Hematopoietic multipotent progenitor cell treated with erythropoietin and hydrocortisone succinate and interleukin-3 and kit ligand, for 4 days (in vitro differentiated cells): ENCODE results near the gene PRR22.

Experiments
- DNase-seq: peaks from one replicate; pipeline ENCODE4 v3.0.0-alpha.2; 2015

Gene PRR22

GRCh38 chr19:5814123-5814851 is 29.7 kb upstream of the PRR22 start:
- DNase-seq = no peak

DNA sequence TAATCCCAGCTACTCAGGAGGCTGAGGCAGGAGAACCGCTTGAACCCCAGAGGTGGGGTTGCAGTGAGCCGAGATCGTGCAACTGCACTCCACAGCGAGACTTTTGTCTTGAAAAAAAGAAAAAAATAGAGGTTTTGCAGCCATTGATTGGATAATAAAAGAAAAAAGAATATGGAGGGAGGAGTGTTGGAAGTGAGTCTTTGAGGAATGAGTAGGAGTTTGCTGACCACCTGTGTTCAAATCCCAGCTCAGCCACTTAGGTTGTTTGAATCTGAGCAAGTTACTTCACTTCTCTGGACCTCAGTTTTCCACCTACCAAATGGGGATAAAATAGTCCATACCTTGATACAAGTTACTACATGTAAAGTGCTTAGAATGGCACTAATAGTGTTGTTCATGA is 26.6 kb upstream of the PRR22 start:
- DNase-seq = no peak

GRCh38 chr19:5809469-5809868 is 24.9 kb upstream of the PRR22 start:
- no peak for DNase-seq

- peak; percentile 48 for DNase-seq
Observed at GRCh38 chr19:5809053-5809452, 24.5 kb upstream of the PRR22 start.

DNA sequence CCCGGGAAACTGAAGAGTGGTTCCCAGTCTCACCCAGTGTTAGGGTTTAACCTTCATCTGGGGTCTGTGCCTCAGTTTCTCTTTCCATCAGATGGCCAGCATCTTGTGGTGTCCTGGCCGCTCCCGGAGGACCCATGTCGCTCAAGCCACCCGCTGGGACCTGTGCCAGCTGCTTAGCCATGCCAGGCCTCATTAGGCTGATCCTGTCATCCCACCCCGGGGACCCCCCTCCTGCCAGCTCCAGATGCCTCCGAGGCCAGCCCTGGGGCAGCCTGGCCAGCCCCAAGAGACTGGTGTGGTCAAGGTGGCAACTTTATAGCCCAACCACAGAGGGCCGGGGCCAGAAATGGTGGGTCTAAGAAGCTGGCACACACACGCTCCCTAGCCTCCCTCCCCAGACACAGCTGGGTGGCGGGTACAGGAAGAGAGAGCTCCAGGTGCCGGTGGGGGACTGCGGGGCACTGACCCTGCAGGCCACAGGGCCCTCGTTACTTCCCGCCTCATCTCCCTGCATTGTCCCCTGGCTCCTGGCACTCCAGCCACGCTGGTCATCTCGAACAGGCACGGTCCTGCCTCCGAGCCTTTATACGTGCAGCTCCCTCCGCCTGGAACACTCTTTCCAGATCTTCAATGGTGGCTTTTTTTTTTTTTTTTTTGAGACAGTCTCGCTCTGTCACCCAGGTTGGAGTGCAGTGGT is 23.7 kb upstream of the PRR22 start:
- DNase-seq = no peak

DNA sequence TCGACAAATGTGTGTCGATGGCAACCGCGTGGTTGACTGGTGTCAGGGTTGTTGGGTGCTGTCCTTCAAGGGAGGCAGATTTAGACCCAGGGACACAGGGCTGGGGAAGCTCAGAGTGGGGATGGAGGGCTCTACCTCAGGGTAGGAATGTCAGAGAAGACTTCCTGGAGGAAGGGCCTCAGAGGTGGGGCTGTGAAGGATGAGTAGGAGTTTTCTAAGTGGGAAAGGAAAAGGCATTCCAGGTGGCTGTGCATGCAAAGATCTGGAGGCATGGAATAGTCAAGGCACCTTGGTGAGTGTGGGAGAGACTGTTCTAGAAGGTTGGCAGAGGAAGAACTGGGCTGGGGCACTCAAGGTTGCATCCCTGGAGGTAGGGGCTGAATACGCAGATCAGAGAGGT is 22.4 kb upstream of the PRR22 start:
- DNase-seq = no peak

DNA sequence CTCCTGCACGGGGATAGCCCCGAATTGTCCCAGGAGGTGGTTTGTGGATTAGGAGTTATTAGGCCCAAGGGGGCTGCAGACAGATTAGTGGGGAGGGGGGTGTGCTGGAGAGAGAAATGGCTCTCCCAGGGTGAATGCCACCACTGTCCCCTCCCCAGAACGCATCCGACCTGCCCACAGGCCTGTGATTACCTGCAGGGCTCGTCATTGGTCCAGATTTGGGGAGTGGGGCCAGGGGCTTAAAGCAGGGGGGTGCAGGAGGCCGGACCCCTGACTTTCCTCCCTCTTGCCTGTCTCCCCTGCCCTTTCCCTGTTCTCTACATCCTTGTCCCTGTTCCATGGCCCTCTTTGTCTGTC is 21.6 kb upstream of the PRR22 start:
- no peak for DNase-seq

DNA sequence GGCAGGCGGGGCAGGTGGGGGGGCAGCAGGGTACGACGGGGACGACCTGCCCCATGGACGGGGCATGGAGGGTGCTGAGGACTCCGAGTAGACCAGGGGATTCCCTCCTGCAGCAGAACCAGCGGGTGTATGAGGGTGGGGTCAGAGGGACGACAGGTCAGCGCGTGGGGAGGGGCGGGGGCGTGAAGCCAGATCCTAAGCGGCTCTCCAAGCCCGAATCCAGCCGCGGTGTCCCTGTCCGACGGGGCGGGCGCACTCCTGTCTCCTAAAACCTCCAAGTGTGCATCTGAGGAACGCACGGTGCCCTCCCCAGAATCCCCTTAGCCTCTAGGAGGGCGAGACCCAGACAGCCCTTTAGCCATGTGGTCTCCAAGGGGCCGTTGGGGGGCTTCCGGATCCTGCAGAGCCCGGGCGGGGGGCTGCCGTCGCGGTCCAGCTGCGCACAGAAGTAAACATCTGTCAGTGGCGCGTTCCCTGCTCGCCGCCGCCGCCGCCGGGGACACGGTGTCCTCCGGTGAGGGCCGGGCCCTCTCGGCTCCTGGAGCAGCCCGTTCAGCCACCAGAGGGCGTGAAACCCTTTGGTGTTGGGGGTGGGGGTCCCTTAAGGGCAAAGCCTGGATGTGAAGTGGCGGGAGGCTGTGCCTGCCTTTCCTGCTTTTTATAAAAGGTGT is 21.1 kb upstream of the PRR22 start:
- peak; percentile 84 for DNase-seq

- DNase-seq = peak; percentile 37
Observed at GRCh38 chr19:5804516-5805461, 20.2 kb upstream of the PRR22 start, which contains the start of gene NRTN. NRTN (plus strand) TSS chr19:5805067; CDS start chr19:5824166, 19,099 bp downstream.

- peak; percentile 96 for DNase-seq
Observed at GRCh38 chr19:5803752-5804515, 19.4 kb upstream of the PRR22 start.

DNA sequence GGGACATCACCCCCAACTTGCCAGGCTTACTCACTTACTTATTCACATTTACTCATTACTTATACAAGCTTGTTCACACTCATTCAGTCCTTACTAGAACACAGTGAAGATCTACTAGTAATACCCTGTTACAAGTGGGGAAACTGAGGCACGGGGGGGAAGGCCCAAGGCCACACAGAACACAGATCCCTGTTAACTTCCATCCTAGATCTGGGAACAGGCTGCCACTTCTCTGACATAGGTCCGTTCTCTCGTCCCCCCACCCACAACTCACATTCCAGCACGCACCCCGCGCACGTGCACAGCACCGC is 18.9 kb upstream of the PRR22 start:
- no peak for DNase-seq

DNA sequence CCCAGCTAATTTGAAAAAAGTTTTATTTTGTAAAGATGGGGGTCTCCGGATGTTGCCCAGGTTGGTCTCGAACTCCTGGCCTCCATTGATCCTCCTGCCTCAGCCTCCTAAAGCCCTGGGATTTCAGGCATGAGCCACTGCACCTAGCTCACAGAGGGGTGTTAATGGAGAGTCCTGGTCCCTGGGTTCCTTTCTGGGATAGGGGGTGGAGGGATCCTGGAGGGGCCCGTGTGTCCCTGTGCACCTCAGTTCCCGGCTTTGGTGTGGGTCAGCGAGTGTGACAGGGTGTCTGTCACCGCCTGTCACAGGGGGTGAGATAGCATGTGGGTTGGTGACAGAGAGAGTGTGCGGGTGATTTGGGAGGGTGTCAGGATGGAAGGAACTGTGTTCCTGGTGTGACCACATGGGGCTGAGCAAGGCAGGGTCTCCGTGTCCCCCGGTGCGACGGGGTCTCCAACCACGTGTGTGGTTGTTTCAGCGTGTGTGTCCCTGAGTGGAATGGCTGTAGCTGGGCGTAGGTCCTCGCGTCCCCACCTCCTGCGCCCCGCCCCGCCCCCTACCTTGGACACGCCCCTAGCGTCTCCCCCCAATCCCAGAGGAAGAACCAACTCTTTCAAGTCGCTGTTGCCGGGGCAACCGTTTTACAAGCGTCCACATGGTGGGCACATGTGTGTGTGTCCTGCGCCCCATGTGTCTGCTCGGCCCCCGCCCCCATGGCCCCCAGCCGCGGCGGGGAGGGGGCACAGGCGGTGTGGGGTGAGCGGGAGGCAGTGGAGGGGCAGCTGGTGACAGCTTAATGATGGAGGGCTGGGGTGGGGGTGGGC is 17.5 kb upstream of the PRR22 start:
- peak; percentile 84 for DNase-seq

GRCh38 chr19:5800361-5801270 is 16.1 kb upstream of the PRR22 start:
- DNase-seq = no peak

DNA sequence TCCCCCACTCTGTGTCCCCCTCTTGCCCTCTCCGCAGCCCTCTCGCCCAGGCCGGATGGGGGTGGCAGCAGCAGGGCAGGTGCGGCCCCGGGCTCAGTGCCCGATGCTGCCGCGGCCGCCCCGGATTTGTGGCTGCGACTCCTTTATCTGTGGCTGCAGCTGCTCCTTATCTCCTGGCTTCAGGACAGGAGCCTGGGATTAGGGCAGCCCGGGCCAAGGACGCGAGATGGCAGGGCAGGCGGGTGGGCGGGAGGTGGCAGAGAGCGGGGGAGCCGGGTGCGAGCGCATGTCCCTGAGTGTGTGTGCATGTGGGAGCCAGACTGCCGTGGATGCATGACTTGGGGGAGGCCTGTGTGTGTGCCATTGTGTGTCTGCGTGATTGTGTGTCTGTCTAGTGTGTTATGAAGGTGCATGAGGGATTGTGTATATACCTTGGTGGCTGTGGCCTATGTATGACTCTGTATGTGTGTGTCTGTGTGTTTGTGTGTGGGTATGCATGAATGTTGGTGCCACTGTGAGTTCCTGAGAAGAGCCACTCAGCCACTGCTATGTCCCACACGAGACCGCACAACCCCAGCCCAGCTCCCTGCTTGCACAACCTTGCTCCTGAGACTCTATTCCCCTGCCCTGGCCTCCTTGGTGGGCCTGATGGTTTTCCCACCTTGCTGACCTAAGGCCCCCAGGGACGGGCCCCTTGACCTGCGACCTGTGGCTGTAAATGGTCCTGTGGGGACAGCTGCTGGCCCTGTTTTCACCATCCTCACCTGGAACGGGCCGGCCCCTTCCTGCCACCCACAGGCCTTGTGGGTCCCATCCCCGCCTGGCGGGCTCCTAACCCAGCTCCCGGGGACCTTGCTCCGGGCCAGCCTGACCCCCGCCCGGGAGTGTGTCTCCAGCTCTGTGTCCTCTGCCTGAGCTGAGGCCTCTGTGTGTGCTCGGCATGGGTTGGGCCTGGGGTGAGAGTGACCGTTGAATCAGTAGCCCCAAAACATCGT is 15.0 kb upstream of the PRR22 start:
- peak; percentile 97 for DNase-seq

- DNase-seq = no peak
Observed at GRCh38 chr19:5798244-5798643, 13.7 kb upstream of the PRR22 start.

DNA sequence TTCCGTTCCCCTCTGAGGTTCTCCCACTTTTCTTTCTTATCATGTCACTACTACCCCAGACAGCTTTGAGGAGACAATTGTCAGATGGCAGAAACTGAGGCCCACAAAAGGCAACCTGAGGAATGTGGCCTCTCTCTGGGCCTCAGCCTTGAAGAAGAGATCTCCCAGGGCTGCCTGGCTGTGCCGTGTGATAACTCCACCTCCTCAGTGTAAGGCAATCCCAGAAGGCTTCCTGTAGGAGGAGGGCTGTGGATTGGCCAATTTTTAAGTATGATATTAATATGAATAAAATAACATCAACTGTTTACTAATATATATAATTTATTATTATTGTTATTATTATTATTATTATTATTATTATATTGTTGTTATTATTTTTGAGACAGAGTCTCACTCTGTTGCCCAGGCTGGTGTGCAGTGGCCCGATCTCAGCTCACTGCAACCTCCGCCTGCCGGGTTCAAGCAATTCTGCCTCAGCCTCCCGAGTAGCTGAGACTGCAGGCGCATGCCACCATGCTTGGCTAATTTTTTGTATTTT is 10.9 kb upstream of the PRR22 start:
- no peak for DNase-seq

DNA sequence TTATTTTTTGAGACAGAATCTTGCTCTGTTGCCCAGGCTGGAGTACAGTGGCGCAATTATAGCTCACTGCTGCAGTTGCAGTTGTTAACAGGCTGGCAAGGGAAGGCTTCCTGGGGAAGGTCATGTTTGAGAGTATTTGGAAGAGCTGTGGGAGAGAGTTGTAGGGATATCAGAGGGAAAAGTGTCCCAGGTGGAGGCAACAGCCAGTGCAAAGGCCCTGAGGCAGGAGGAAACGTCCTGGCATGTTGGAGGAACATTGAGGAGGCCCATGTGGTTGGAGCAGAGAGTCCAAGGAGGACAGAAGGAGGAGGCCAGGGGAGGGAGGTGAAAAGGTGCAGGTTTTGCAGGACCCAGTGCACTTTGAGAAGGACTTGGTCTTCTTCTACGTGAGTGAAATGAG is 8.6 kb upstream of the PRR22 start:
- DNase-seq = no peak

GRCh38 chr19:5792224-5792623 is 7.7 kb upstream of the PRR22 start:
- DNase-seq = no peak
